IMR-90 (cell line): ENCODE data around the gene DCHS2. TPM values are rescaled to one million over a fixed set of nuclear protein-coding genes. Genes with fewer than 3 reads are reported as not detected.

Experiments
- ATAC-seq: fragments of 200-7000 bp; cut with Tn5 transposase; 2 replicates; pipeline ENCODE4 v1.9.1; 2020; ENCODE audit warnings: low read depth, mild to moderate bottlenecking, moderate library complexity
- BruUV-seq: library from RNA; stranded (reverse); fragments of 400-500 nt; replicated peaks from 2 replicates; lab custom pipeline; 2021; lab: Mats Ljungman, UMichigan
- CTCF ChIA-PET: fragments of 300-600 bp; formaldehyde crosslinking; extraction: SDS; loops from one replicate; lab custom pipeline; 2021; ENCODE audit warnings: antibody characterized with exemption; lab: Yijun Ruan, JAX
- POLR2A ChIA-PET: fragments of 300-600 bp; sonication (Branson Sonifier 250); formaldehyde crosslinking; loops from one replicate; lab custom pipeline; 2022; ENCODE audit warnings: antibody characterized with exemption; ENCODE audit not compliant: unreplicated experiment; lab: Charles Lee
- DNase-seq: peaks from one replicate; pipeline ENCODE4 v3.0.0; 2013
- H2AFZ ChIP-seq: replicated peaks from 2 replicates; pipeline ENCODE3; 2013; ENCODE audit warnings: low read length, mild to moderate bottlenecking; ENCODE audit not compliant: poor library complexity
- H2AK5ac ChIP-seq: 2 replicates; pipeline ENCODE4 v1.6.1; 2013; ENCODE audit warnings: low read depth, low read length, inconsistent platforms
- H2AK9ac ChIP-seq: replicated peaks from 2 replicates; pipeline ENCODE3; 2013; ENCODE audit warnings: mild to moderate bottlenecking, low read depth, low read length, moderate library complexity; ENCODE audit not compliant: poor library complexity
- H2BK120ac ChIP-seq: 2 replicates; pipeline ENCODE4 v1.6.1; 2013; ENCODE audit warnings: low read depth, low read length, inconsistent platforms
- H2BK15ac ChIP-seq: 3 replicates; pipeline ENCODE4 v1.6.1; 2013; ENCODE audit warnings: low read depth, low read length, inconsistent platforms
- H2BK20ac ChIP-seq: 2 replicates; pipeline ENCODE4 v1.6.1; 2013; ENCODE audit warnings: low read depth, mild to moderate bottlenecking, inconsistent platforms, low read length, moderate library complexity
- H2BK5ac ChIP-seq: 2 replicates; pipeline ENCODE4 v1.6.1; 2013; ENCODE audit warnings: mild to moderate bottlenecking, low read depth, low read length, inconsistent platforms; ENCODE audit not compliant: poor library complexity, severe bottlenecking
- H3K14ac ChIP-seq: replicated peaks from 2 replicates; pipeline ENCODE4 v1.6.1; 2013; ENCODE audit warnings: low read depth, low read length, inconsistent platforms
- H3K18ac ChIP-seq: 2 replicates; pipeline ENCODE4 v1.6.1; 2013; ENCODE audit warnings: low read depth, low read length, control low read depth
- H3K23ac ChIP-seq: 2 replicates; pipeline ENCODE4 v1.6.1; 2013; ENCODE audit warnings: low read depth, low read length, inconsistent platforms
- H3K27ac ChIP-seq: 2 replicates; pipeline ENCODE4 v1.5.1; 2013; ENCODE audit warnings: mild to moderate bottlenecking, control low read depth, low read length; ENCODE audit not compliant: insufficient read depth
- H3K27me3 ChIP-seq: 2 replicates; pipeline ENCODE4 v1.6.1; 2013; ENCODE audit warnings: low read length; ENCODE audit not compliant: control insufficient read depth, insufficient read depth
- H3K36me3 ChIP-seq: 2 replicates; pipeline ENCODE4 v1.6.1; 2013; ENCODE audit warnings: low read length, mixed read lengths; ENCODE audit not compliant: control insufficient read depth, insufficient read depth
- H3K4ac ChIP-seq: 2 replicates; pipeline ENCODE4 v1.6.1; 2013; ENCODE audit warnings: low read depth, low read length, inconsistent platforms
- H3K4me1 ChIP-seq: 2 replicates; pipeline ENCODE4 v1.6.1; 2013; ENCODE audit warnings: low read length, mixed read lengths; ENCODE audit not compliant: control insufficient read depth, insufficient read depth
- H3K4me2 ChIP-seq: 2 replicates; pipeline ENCODE4 v1.6.1; 2013; ENCODE audit warnings: low read depth, mild to moderate bottlenecking, control low read depth, low read length, moderate library complexity
- H3K4me3 ChIP-seq: 2 replicates; pipeline ENCODE4 v1.5.1; 2013; ENCODE audit warnings: low read depth, mild to moderate bottlenecking, control low read depth, low read length, moderate library complexity; ENCODE audit not compliant: insufficient read depth
- H3K56ac ChIP-seq: 2 replicates; pipeline ENCODE4 v1.6.1; 2013; ENCODE audit warnings: low read length, inconsistent platforms; ENCODE audit not compliant: insufficient read depth; ENCODE audit errors: extremely low read depth
- H3K79me1 ChIP-seq, 2 experiments: 2 replicates each; pipeline ENCODE4 v1.6.1; 2013; ENCODE audit warnings: low read length in 2 of 2, inconsistent platforms in 1 of 2, low read depth in 1 of 2
- H3K9ac ChIP-seq: 2 replicates; pipeline ENCODE4 v1.6.1; 2013; ENCODE audit warnings: low read depth, low read length, control low read depth
- H3K9me1 ChIP-seq: 2 replicates; pipeline ENCODE4 v1.6.1; 2013; ENCODE audit warnings: low read length, inconsistent platforms; ENCODE audit not compliant: insufficient read depth
- H3K9me3 ChIP-seq: 2 replicates; pipeline ENCODE4 v1.6.1; 2013; ENCODE audit warnings: low read length; ENCODE audit not compliant: control insufficient read depth, insufficient read depth
- H4K20me1 ChIP-seq: 2 replicates; pipeline ENCODE4 v1.6.1; 2013; ENCODE audit warnings: low read length, inconsistent platforms; ENCODE audit not compliant: insufficient read depth
- H4K5ac ChIP-seq: 2 replicates; pipeline ENCODE4 v1.6.1; 2013; ENCODE audit warnings: mild to moderate bottlenecking, low read depth, low read length, control low read depth
- H4K8ac ChIP-seq, 2 experiments: 2 replicates each; pipeline ENCODE4 v1.6.1; 2013; ENCODE audit warnings: low read depth in 2 of 2, low read length in 2 of 2, control low read depth in 1 of 2, inconsistent platforms in 1 of 2
- H4K91ac ChIP-seq: 2 replicates; pipeline ENCODE4 v1.6.1; 2013; ENCODE audit warnings: low read depth, low read length, inconsistent platforms; ENCODE audit not compliant: insufficient read depth
- BHLHE40 ChIP-seq: fragments of 150-350 bp; IDR thresholded peaks from 2 replicates; pipeline ENCODE4 v1.6.1; 2016; ENCODE audit warnings: mild to moderate bottlenecking, low read depth, low read length
- CEBPB ChIP-seq: IDR thresholded peaks from 2 replicates; pipeline ENCODE4 v1.6.1; 2012; ENCODE audit warnings: low read depth, low read length, improper control_type of control experiment
- CHD1 ChIP-seq: IDR thresholded peaks from 2 replicates; pipeline ENCODE4 v1.6.1; 2012; ENCODE audit warnings: low read depth, low read length, improper control_type of control experiment
- FOS ChIP-seq: fragments of 150-350 bp; IDR thresholded peaks from 2 replicates; pipeline ENCODE4 v1.6.1; 2016; ENCODE audit warnings: low read depth, low read length
- MAFK ChIP-seq: IDR thresholded peaks from 2 replicates; pipeline ENCODE4 v1.6.1; 2012; ENCODE audit warnings: low read depth, low read length, improper control_type of control experiment
- MAZ ChIP-seq: IDR thresholded peaks from 2 replicates; pipeline ENCODE4 v1.6.1; 2012; ENCODE audit warnings: low read depth, mild to moderate bottlenecking, low read length, improper control_type of control experiment, moderate library complexity, borderline replicate concordance
- NFE2L2 ChIP-seq: fragments of 150-350 bp; IDR thresholded peaks from 2 replicates; pipeline ENCODE4 v1.6.1; 2016; ENCODE audit warnings: low read depth, mild to moderate bottlenecking, low read length
- POLR2A ChIP-seq: IDR thresholded peaks from 2 replicates; pipeline ENCODE4 v1.6.1; 2012; ENCODE audit warnings: mild to moderate bottlenecking, low read depth, low read length
- RCOR1 ChIP-seq: IDR thresholded peaks from 2 replicates; pipeline ENCODE4 v1.6.1; 2012; ENCODE audit warnings: mild to moderate bottlenecking, low read length, improper control_type of control experiment; ENCODE audit not compliant: insufficient replicate concordance
- WGBS, 2 experiments: methylation state at CpG; one replicate each; pipeline versions ENCODE4 v1.1.5 to v1.1.7; 2013; ENCODE audit warnings: missing lambda C conversion rate in 2 of 2; ENCODE audit not compliant: insufficient read length in 1 of 2; ENCODE audit errors: extremely low coverage in 2 of 2; 5-methylcytosine and 5-hydroxymethylcytosine counted together
- dilution Hi-C: fragments of 300-500 bp; cut with HindIII; formaldehyde crosslinking; loops from one replicate; pipeline ENCODE4 v1.14.3; 2018; ENCODE audit warnings: low sequenced_read_pairs; ENCODE audit not compliant: unreplicated experiment
- in situ Hi-C: fragments of 300-500 bp; cut with MboI; formaldehyde crosslinking; loops from 3 replicates; pipeline ENCODE4 v1.14.3; 2019; ENCODE audit warnings: low sequenced_read_pairs, inconsistent platforms, mixed read lengths
- intact Hi-C: fragments of 100-400 bp; cut with micrococcal nuclease; formaldehyde crosslinking; loops from 2 replicates; pipeline ENCODE4 v1.10.0; 2022
- polyA plus RNA-seq, 3 experiments: library from polyadenylated mRNA; depleted of rRNA; stranded (reverse); fragments of >200 nt; gene quantifications; 2 replicates each; pipeline ENCODE4 v1.2.3, GENCODE V29; 2012; ENCODE audit warnings: low replicate concordance in 1 of 3
- total RNA-seq: library from RNA; depleted of rRNA; stranded (reverse); fragments of >200 nt; gene quantifications from 2 replicates; pipeline ENCODE4 v1.2.3, GENCODE V29; 2012
- TF ChIP-seq, protein P1 (sequence below): fragments of 150-350 bp; IDR thresholded peaks from 2 replicates; pipeline ENCODE4 v1.6.1; 2017; ENCODE audit warnings: mild to moderate bottlenecking, antibody characterized with exemption, low read length, low read depth
- TF ChIP-seq, protein P2 (sequence below): fragments of 150-350 bp; IDR thresholded peaks from 2 replicates; pipeline ENCODE4 v1.6.1; 2016; ENCODE audit warnings: low read depth, mild to moderate bottlenecking, low read length, moderate library complexity, borderline replicate concordance
- TF ChIP-seq, protein P3 (sequence below): conservative IDR thresholded peaks from 2 replicates; pipeline ENCODE4 v1.5.1; 2012; ENCODE audit warnings: mild to moderate bottlenecking, low read depth, low read length, improper control_type of control experiment

The DCHS2 gene
- total and polyA plus RNA-seq, 2 of the 4 experiments (the other 2 are of a cell fraction) = not detected

DNA sequence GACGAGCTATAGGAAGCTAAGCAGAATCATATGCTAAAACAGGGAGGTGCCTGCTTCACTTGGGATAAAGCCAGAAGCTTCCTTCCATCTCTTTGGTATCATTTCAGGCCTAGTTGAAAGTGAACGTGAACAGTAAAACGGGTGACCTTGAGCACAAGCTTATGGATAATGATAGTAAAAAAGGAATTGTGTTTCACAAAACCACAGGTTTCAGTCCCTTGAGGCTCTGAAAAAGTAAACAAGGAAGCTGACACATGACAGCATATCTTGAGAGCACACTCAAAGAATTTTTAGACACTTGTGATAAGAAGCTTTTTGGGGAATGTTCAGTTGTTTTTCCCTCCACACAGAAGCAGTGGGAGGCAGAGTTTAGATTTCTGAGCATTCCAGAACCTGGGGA is 286.1 kb downstream of the DCHS2 start:
- intact Hi-C loops = no loop called here
- BruUV-seq = no TSS peak
- H2AK5ac ChIP-seq = no peak overlapping the region
- H2AFZ ChIP-seq = no peak overlapping the region
- no peak overlapping the region for H4K8ac ChIP-seq
- dilution Hi-C loops = no loop called here
- H2BK15ac ChIP-seq = no peak overlapping the region
- no peak overlapping the region for H3K4ac ChIP-seq
- no peaks in the 10 kb centered on the region for H4K20me1 ChIP-seq
- H3K4me3 ChIP-seq = no peak overlapping the region
- H3K23ac ChIP-seq = no peak overlapping the region
- no peaks in the 10 kb centered on the region for H3K4me1 ChIP-seq
- H3K9ac ChIP-seq = no peak overlapping the region
- H3K27me3 ChIP-seq = no peaks in the 10 kb centered on the region
- H2BK5ac ChIP-seq = no peak overlapping the region
- ChIA-PET POLR2A (interaction anchor here (0.6 kb wide), 1 partner anchor 214 kb away, joined by 8 read pairs; no protein-coding TSS in a partner anchor), CTCF (no interaction called here)
- no peaks in the 10 kb centered on the region for H3K79me1 ChIP-seq
- no CpG with 5 or more reads among the region's 3 CpGs for WGBS, 2 experiments
- no peak overlapping the region for H3K18ac ChIP-seq
- H4K91ac ChIP-seq = no peak overlapping the region
- TF ChIP-seq CHD1 (no peak), NFE2L2 (no peak), MAZ (no peak), FOS (no peak), RCOR1 (no peak), BHLHE40 (no peak), MAFK (no peak), CEBPB (no peak), POLR2A (no peak)
- TF ChIP-seq, protein P1, sequence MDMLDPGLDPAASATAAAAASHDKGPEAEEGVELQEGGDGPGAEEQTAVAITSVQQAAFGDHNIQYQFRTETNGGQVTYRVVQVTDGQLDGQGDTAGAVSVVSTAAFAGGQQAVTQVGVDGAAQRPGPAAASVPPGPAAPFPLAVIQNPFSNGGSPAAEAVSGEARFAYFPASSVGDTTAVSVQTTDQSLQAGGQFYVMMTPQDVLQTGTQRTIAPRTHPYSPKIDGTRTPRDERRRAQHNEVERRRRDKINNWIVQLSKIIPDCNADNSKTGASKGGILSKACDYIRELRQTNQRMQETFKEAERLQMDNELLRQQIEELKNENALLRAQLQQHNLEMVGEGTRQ = no peak
- TF ChIP-seq, protein P2, sequence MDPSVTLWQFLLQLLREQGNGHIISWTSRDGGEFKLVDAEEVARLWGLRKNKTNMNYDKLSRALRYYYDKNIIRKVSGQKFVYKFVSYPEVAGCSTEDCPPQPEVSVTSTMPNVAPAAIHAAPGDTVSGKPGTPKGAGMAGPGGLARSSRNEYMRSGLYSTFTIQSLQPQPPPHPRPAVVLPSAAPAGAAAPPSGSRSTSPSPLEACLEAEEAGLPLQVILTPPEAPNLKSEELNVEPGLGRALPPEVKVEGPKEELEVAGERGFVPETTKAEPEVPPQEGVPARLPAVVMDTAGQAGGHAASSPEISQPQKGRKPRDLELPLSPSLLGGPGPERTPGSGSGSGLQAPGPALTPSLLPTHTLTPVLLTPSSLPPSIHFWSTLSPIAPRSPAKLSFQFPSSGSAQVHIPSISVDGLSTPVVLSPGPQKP = no peak
- TF ChIP-seq, protein P3, sequence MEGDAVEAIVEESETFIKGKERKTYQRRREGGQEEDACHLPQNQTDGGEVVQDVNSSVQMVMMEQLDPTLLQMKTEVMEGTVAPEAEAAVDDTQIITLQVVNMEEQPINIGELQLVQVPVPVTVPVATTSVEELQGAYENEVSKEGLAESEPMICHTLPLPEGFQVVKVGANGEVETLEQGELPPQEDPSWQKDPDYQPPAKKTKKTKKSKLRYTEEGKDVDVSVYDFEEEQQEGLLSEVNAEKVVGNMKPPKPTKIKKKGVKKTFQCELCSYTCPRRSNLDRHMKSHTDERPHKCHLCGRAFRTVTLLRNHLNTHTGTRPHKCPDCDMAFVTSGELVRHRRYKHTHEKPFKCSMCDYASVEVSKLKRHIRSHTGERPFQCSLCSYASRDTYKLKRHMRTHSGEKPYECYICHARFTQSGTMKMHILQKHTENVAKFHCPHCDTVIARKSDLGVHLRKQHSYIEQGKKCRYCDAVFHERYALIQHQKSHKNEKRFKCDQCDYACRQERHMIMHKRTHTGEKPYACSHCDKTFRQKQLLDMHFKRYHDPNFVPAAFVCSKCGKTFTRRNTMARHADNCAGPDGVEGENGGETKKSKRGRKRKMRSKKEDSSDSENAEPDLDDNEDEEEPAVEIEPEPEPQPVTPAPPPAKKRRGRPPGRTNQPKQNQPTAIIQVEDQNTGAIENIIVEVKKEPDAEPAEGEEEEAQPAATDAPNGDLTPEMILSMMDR = no peak
- H3K36me3 ChIP-seq = no peaks in the 10 kb centered on the region
- in situ Hi-C loops = no loop called here
- no peak overlapping the region for H3K56ac ChIP-seq
- DNase-seq (no peak), ATAC-seq (no peak)
- H2AK9ac ChIP-seq = no peak overlapping the region
- no peak overlapping the region for H3K27ac ChIP-seq
- H3K9me3 ChIP-seq = 0 out of 2 replicates have a peak, but pooled peaks cover 2% of the 10 kb centered on the region
- H3K14ac ChIP-seq = no peak overlapping the region
- no peak overlapping the region for H2BK120ac ChIP-seq
- H3K4me2 ChIP-seq = no peak overlapping the region
- H4K5ac ChIP-seq = no peak overlapping the region
- no peaks in the 10 kb centered on the region for H3K9me1 ChIP-seq
- H2BK20ac ChIP-seq = no peak overlapping the region
